Trophoblast cell (in vitro differentiated cells and primary cell): ENCODE data around the gene CGN.
A peak's percentile ranks its signal among the peaks of the same experiment; 100 is the strongest.

Source experiments
- DNase-seq, 2 donors: peaks; one replicate each; pipeline ENCODE4 v3.0.0-alpha.2; 2016
- H2AFZ ChIP-seq: 2 replicates; pipeline ENCODE4 v1.6.1; 2013; ENCODE audit warnings: low read length, moderate library complexity, mild to moderate bottlenecking; ENCODE audit not compliant: insufficient read depth, poor library complexity
- H2AK5ac ChIP-seq: 2 replicates; pipeline ENCODE4 v1.6.1; 2013; ENCODE audit warnings: mild to moderate bottlenecking, low read length
- H2BK120ac ChIP-seq: 2 replicates; pipeline ENCODE4 v1.6.1; 2013; ENCODE audit warnings: low read length, mild to moderate bottlenecking, moderate library complexity; ENCODE audit not compliant: insufficient read depth, poor library complexity
- H2BK12ac ChIP-seq: 2 replicates; pipeline ENCODE4 v1.6.1; 2013; ENCODE audit warnings: mild to moderate bottlenecking, low read length, moderate library complexity
- H2BK5ac ChIP-seq: 2 replicates; pipeline ENCODE4 v1.6.1; 2013; ENCODE audit warnings: low read length, low read depth, moderate library complexity, mild to moderate bottlenecking; ENCODE audit not compliant: poor library complexity
- H3K14ac ChIP-seq: 2 replicates; pipeline ENCODE4 v1.6.1; 2013; ENCODE audit warnings: mild to moderate bottlenecking, low read length
- H3K18ac ChIP-seq: 2 replicates; pipeline ENCODE4 v1.6.1; 2013; ENCODE audit warnings: mild to moderate bottlenecking, low read length
- H3K23ac ChIP-seq: 2 replicates; pipeline ENCODE4 v1.6.1; 2013; ENCODE audit warnings: low read length
- H3K27ac ChIP-seq: 2 replicates; pipeline ENCODE4 v1.5.1; 2013; ENCODE audit warnings: low read depth, mild to moderate bottlenecking, inconsistent platforms, low read length, moderate library complexity
- H3K27me3 ChIP-seq: 2 replicates; pipeline ENCODE4 v1.6.1; 2013; ENCODE audit warnings: inconsistent platforms, mild to moderate bottlenecking, low read length, moderate library complexity; ENCODE audit not compliant: insufficient read depth
- H3K36me3 ChIP-seq, 2 experiments: 1 replicate in 1 of 2; 2 replicates in 1 of 2; pipeline ENCODE4 v1.6.1; 2013; ENCODE audit warnings: low read length in 2 of 2, mild to moderate bottlenecking in 2 of 2, moderate library complexity in 1 of 2; ENCODE audit not compliant: insufficient read depth in 2 of 2, control insufficient read depth in 1 of 2
- H3K4ac ChIP-seq: 2 replicates; pipeline ENCODE4 v1.6.1; 2013; ENCODE audit warnings: low read depth, mild to moderate bottlenecking, low read length, moderate library complexity
- H3K4me1 ChIP-seq, 2 experiments: 1 replicate in 1 of 2; 2 replicates in 1 of 2; pipeline ENCODE4 v1.6.1; 2013; ENCODE audit warnings: low read length in 2 of 2, mild to moderate bottlenecking in 2 of 2, moderate library complexity in 1 of 2; ENCODE audit not compliant: insufficient read depth in 2 of 2, control insufficient read depth in 1 of 2
- H3K4me2 ChIP-seq: 2 replicates; pipeline ENCODE4 v1.6.1; 2013; ENCODE audit warnings: inconsistent platforms, mild to moderate bottlenecking, low read length, moderate library complexity
- H3K4me3 ChIP-seq: 2 replicates; pipeline ENCODE4 v1.5.1; 2013; ENCODE audit warnings: mild to moderate bottlenecking, low read depth, low read length, inconsistent platforms
- H3K79me1 ChIP-seq: one replicate; pipeline ENCODE4 v1.6.1; 2013; ENCODE audit warnings: low read length
- H3K79me2 ChIP-seq: 2 replicates; pipeline ENCODE4 v1.6.1; 2013; ENCODE audit warnings: low read length, mild to moderate bottlenecking; ENCODE audit not compliant: control insufficient read depth, insufficient read depth, poor library complexity
- H3K9ac ChIP-seq: 2 replicates; pipeline ENCODE4 v1.6.1; 2013; ENCODE audit warnings: mild to moderate bottlenecking, low read length
- H3K9me3 ChIP-seq: 2 replicates; pipeline ENCODE4 v1.6.1; 2013; ENCODE audit warnings: low read depth, mild to moderate bottlenecking, control low read depth, inconsistent platforms, low read length; ENCODE audit not compliant: insufficient read depth
- H4K12ac ChIP-seq: 2 replicates; pipeline ENCODE4 v1.6.1; 2013; ENCODE audit warnings: low read depth, mild to moderate bottlenecking, low read length, moderate library complexity
- H4K8ac ChIP-seq: 2 replicates; pipeline ENCODE4 v1.6.1; 2013; ENCODE audit warnings: low read depth, mild to moderate bottlenecking, low read length, moderate library complexity
- H4K91ac ChIP-seq: one replicate; pipeline ENCODE4 v1.6.1; 2013; ENCODE audit warnings: low read depth, mild to moderate bottlenecking, low read length, moderate library complexity
- WGBS: extraction: QIAGEN DNeasy Blood & Tissue Kit; methylation state at CpG from one replicate; pipeline ENCODE4 v1.1.7; 2013; ENCODE audit warnings: missing lambda C conversion rate; ENCODE audit not compliant: insufficient read length, insufficient coverage; ENCODE audit errors: extremely low coverage; 5-methylcytosine and 5-hydroxymethylcytosine counted together

CGN gene

GRCh38 chr1:151536499-151536898, 25.3 kb downstream of the CGN start:
- Histone ChIP-seq H3K27ac (peak overlapping the region; percentile 11), H3K79me2 (peaks cover 10% of the 10 kb centered on the region), H2BK120ac (no peak overlapping the region), H2AFZ (no peak overlapping the region), H3K4me3 (no peak overlapping the region), H3K4me1 (peaks cover 8 to 17% of the 10 kb centered on the region in 2 experiments), H4K91ac (no peak overlapping the region), H3K79me1 (peaks cover 13% of the 10 kb centered on the region), H3K9me3 (no peaks in the 10 kb centered on the region), H2AK5ac (no peak overlapping the region), H4K8ac (no peak overlapping the region), H3K27me3 (no peaks in the 10 kb centered on the region), H3K14ac (no peak overlapping the region), H3K9ac (no peak overlapping the region), H3K4ac (no peak overlapping the region), H2BK5ac (peak overlapping the region; percentile 28), H3K23ac (no peak overlapping the region), H4K12ac (no peak overlapping the region), H3K36me3 (peaks cover 34 to 44% of the 10 kb centered on the region in 2 experiments), H3K18ac (no peak overlapping the region), H3K4me2 (no peak overlapping the region), H2BK12ac (peak overlapping the region; percentile 56)
- peak; percentile 42 to 74 for DNase-seq
- no CpG with 5 or more reads among the region's 7 CpGs for WGBS

DNA sequence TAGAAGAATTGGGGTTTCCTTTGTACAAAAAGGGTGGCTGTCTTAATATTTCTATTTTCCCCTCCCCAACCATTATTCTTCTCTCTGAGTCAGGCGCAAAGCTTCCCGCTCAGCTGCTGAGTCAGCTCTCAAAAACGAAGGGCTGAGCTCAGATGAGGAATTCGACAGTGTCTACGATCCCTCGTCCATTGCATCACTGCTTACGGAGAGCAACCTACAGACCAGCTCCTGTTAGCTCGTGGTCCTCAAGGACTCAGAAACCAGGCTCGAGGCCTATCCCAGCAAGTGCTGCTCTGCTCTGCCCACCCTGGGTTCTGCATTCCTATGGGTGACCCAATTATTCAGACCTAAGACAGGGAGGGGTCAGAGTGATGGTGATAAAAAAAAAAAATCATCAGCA, 25.9 kb downstream of the CGN start:
- H3K18ac ChIP-seq, result no peak overlapping the region
- no peak overlapping the region for H3K4me2 ChIP-seq
- H3K14ac ChIP-seq, result no peak overlapping the region
- no peak overlapping the region for H4K8ac ChIP-seq
- H3K36me3 ChIP-seq, result peaks cover 33 to 44% of the 10 kb centered on the region in 2 experiments
- no CpG with 5 or more reads among the region's 9 CpGs for WGBS
- H3K4me3 ChIP-seq, result no peak overlapping the region
- peak; percentile 93 to 97 for DNase-seq
- H3K9ac ChIP-seq, result no peak overlapping the region
- peaks cover 13% of the 10 kb centered on the region for H3K79me2 ChIP-seq
- no peak overlapping the region for H2BK120ac ChIP-seq
- H3K4me1 ChIP-seq, result peaks cover 12 to 21% of the 10 kb centered on the region in 2 experiments
- no peak overlapping the region for H3K23ac ChIP-seq
- H4K91ac ChIP-seq, result no peak overlapping the region
- no peaks in the 10 kb centered on the region for H3K27me3 ChIP-seq
- no peak overlapping the region for H2BK5ac ChIP-seq
- H3K27ac ChIP-seq, result peak overlapping the region; percentile 11
- H2BK12ac ChIP-seq, result no peak overlapping the region
- H3K79me1 ChIP-seq, result peaks cover 13% of the 10 kb centered on the region
- no peak overlapping the region for H2AFZ ChIP-seq
- H3K4ac ChIP-seq, result no peak overlapping the region
- no peak overlapping the region for H4K12ac ChIP-seq
- H3K9me3 ChIP-seq, result no peaks in the 10 kb centered on the region
- H2AK5ac ChIP-seq, result no peak overlapping the region

DNA sequence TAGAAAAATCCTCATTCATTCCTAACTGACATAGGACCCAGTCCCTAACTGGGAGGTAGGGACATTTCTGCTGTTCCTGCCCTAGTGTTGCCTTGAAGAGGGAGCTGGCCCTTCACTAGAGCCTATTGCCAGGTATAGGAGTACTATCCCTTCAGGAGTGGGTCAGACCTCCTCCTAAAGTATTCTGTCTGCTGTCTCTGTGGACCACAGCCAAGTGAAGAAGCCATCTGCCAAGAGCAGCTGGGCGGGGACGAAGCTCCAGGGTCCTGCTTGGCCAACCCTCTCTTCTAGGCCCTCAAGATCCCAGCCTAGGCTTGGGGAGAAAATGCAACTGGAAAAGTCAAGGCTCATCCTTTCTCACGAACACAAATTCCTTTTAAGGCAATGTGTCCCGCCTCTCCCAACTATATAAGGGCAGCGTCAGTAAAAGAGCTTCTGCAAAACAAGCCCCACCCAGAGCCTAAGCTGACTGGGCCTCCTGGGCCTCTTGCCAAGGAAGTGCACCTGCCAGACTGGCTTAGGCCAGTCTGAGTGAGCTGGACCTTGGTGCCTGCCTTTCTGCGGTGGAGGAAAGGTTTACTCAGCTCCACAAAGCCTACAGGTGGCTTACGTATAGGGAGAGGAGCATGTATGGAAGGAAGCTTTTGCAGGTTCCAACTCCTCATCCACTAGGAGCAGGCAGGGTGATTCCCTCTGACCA, 28.3 kb downstream of the CGN start:
- H3K4me2 ChIP-seq, result peak overlapping the region; percentile 37
- no peak overlapping the region for H4K8ac ChIP-seq
- H2BK12ac ChIP-seq, result peak overlapping the region; percentile 42
- no peak overlapping the region for H3K4me3 ChIP-seq
- no peak overlapping the region for H3K18ac ChIP-seq
- no peak overlapping the region for H3K4ac ChIP-seq
- H3K9me3 ChIP-seq, result no peaks in the 10 kb centered on the region
- no peak overlapping the region for H3K23ac ChIP-seq
- no peak overlapping the region for H2AK5ac ChIP-seq
- no peak overlapping the region for H2BK5ac ChIP-seq
- WGBS, result no CpG with 5 or more reads among the region's 7 CpGs
- H2AFZ ChIP-seq, result no peak overlapping the region
- H3K4me1 ChIP-seq, result peaks cover 19 to 31% of the 10 kb centered on the region in 2 experiments
- H4K91ac ChIP-seq, result no peak overlapping the region
- H3K27ac ChIP-seq, result peak overlapping the region; percentile 9
- H3K9ac ChIP-seq, result no peak overlapping the region
- H3K79me2 ChIP-seq, result peaks cover 18% of the 10 kb centered on the region
- H3K14ac ChIP-seq, result no peak overlapping the region
- no peak overlapping the region for H2BK120ac ChIP-seq
- H3K27me3 ChIP-seq, result no peaks in the 10 kb centered on the region
- H3K36me3 ChIP-seq, result peaks cover 24 to 32% of the 10 kb centered on the region in 2 experiments
- peaks cover 16% of the 10 kb centered on the region for H3K79me1 ChIP-seq
- H4K12ac ChIP-seq, result no peak overlapping the region
- peak; percentile 69 to 73 for DNase-seq

DNA sequence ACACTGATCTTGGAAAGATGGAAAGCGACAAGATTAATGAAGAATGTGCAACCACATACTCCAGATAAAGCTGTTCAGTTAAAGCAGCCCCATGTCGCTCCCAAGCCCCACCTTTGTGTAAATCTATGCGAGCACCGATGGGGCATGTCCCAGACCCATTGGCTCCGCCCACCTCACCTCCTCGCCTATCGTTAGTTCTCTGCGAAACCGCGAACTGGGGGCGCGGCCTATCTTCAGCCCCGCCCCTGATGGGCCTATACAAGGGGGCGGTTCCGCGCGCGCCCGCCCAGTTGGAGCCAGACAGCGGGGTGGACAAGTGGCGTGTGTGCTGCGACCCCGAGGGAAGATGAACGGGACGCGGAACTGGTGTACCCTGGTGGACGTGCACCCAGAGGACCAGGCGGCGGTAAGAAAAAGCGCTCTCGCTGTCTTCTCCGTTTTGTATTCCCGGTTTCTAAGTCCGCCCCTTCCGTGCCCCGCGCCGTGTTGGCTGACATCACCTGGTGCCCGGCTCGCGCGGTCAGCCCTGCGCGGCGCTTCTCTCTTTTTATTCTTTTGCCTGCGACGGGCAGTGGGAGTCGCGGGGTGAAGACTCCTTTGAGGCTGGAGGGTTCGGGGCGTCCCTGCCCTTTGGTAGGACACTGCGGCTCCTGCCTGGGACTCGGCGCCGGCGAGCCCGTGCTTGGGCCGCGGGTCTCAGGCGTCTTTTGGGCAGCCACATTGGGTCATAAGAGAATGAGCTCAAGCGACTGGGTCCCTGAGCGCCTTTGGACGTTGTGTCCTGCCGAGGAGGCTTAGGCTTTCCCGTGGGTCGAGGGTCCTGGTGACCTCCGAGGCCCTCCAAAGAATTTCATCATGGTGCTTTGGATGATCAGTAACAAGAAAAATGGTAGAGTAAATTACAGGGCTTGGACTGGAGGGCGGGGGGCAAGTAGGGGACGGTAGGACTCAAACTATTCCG, 29.1 kb downstream of the CGN start, which contains the start of gene TUFT1:
TSS of gene TUFT1 (plus strand) at position 289 of the 961 bp plus-strand sequence. CDS start at position 347, 58 bp downstream.
- peak within 1 kb of the TSS; percentile 42 for H2BK12ac ChIP-seq
- no CpG with 5 or more reads among the region's 70 CpGs for WGBS
- H2AK5ac ChIP-seq, result peak within 1 kb of the TSS; percentile 20
- peak within 1 kb of the TSS; percentile 60 for H3K4me2 ChIP-seq
- H3K4me1 ChIP-seq, result peaks cover 19 to 31% of the 10 kb centered on the region in 2 experiments
- peak within 1 kb of the TSS; percentile 6 for H3K14ac ChIP-seq
- peak within 1 kb of the TSS; percentile 58 for H2BK120ac ChIP-seq
- H3K9ac ChIP-seq, result peak within 1 kb of the TSS; percentile 96
- no peak within 1 kb of the TSS for H4K12ac ChIP-seq
- no peak within 1 kb of the TSS for H3K23ac ChIP-seq
- peak within 1 kb of the TSS; percentile 32 for H2AFZ ChIP-seq
- H3K79me2 ChIP-seq, result peaks cover 18% of the 10 kb centered on the region
- peak within 1 kb of the TSS; percentile 74 for H4K8ac ChIP-seq
- peaks cover 16% of the 10 kb centered on the region for H3K79me1 ChIP-seq
- H3K27me3 ChIP-seq, result no peaks in the 10 kb centered on the region
- peak within 1 kb of the TSS; percentile 30 for H4K91ac ChIP-seq
- peak within 1 kb of the TSS; percentile 61 for H3K27ac ChIP-seq
- peak within 1 kb of the TSS; percentile 89 for H3K4ac ChIP-seq
- peak within 1 kb of the TSS; percentile 56 for H3K18ac ChIP-seq
- peaks cover 16 to 26% of the 10 kb centered on the region in 2 experiments for H3K36me3 ChIP-seq
- peak; percentile 95 to 97 for DNase-seq
- H2BK5ac ChIP-seq, result peak within 1 kb of the TSS; percentile 47
- H3K9me3 ChIP-seq, result no peaks in the 10 kb centered on the region
- H3K4me3 ChIP-seq, result peak within 1 kb of the TSS; percentile 90
